Activated CD8-positive, alpha-beta memory T cell treated with anti-CD3 and anti-CD28 coated beads, Interleukin-2, amount 50 U/mL, for 1 hour (primary cell): Measurements from ENCODE around the gene POFUT1.
"Not testable (repeated sequence)": the region's sequence is repeated elsewhere in the genome, so short reads cannot be mapped to it uniquely, and the experiment has no call there.

Source experiments
- DNase-seq: peaks from one replicate; pipeline ENCODE4 v3.0.0-alpha.2; 2020; ENCODE audit errors: extremely low read depth

The POFUT1 gene

DNA sequence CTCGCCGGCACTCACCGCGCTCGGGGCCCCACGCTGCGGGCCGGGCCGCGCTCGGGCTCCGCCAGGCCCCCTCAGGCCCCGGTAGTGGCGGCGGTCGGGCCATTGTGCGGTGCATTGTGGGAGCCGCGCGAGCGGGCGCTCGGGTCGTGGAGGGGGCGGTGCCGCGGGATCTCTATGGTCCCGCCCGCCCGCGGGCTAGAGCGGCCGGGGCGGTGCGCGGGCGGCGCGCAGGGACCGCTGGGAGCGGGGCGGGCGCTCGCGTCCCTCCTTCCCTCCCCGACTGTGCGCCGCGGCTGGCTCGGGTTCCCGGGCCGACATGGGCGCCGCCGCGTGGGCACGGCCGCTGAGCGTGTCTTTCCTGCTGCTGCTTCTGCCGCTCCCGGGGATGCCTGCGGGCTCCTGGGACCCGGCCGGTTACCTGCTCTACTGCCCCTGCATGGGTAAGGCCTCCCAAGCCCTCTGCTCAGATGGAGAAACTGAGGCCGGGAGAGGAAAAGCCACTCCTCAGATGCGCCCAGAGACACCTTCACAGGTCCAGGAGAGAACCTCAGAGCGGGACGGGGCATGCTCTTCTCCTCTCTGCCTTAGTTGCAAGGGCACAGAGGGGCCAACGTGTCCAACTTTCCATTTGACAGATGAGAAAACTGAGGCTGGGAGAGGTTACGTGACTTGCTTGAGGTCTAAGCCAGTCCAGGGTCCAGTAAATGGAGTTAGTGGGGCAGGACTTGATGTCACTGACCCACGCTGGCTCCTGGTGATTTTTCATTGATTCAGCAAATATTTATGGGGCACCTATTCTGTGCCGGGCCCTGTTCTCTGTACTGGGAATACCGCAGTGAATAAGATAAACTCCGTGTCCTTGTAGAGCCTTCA lies at the start of gene POFUT1, which contains the start of gene PLAGL2:
TSS of gene POFUT1 (plus strand) at position 255 of the 873 bp plus-strand sequence. CDS start at position 317, 62 bp downstream.
TSS of gene PLAGL2 (minus strand) at position 118 of the 873 bp plus-strand sequence. CDS start 5,565 bp downstream, outside the sequence.
- peak; percentile 42 for DNase-seq

DNA sequence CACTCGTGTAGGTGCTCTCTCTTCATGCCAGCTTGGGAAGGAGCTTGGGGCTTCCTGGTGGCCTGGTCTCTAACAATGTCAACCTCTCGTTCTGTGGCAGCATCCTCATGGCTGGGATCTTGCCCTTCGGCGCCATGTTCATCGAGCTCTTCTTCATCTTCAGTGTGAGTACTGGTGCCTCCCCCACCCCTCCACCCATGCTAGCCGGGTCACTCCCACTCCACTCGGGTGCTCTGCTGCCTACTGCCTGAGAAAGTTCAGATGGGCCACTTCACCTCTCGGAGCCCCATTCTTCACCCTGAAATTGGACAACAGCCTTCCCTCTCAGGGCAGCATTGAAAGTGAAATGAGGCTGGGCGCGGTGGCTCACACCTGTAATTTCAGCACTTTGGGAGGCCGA lies 49.3 kb upstream of the POFUT1 start:
- no peak for DNase-seq

DNA sequence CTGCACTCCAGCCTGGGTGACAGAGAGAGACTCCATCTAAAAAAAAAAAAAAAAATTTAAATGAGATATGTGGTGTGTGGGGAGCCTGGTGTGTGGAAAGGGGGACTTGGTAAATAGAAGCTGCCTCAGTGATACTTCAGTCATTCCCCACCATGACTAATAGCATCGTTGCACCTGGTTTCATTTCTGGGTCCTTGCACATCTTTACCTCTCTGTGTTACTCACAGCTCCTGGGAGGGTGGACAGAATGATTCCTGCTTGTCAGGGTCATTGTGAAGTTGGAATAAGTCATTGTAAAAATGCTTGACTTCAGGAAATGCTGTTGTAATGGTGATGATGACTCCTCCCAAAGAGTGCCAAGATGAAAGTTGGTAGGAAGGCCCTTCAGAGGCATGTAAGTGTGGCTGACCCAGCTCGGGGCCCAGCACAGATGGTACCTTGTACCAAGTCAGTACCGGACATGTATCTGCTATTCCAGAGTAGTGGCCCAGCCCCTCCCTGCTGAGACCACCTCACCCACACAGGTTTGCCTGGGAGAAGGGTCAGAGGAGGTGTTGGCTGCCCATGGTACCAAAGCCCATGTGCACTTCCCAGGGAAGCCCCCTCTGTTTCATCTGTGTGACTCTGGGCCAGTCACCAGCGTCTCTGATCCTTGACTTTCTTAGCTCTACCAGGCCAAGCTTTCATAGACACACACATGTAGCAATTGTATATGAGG lies 48.6 kb upstream of the POFUT1 start:
- DNase-seq, result no peak

DNA sequence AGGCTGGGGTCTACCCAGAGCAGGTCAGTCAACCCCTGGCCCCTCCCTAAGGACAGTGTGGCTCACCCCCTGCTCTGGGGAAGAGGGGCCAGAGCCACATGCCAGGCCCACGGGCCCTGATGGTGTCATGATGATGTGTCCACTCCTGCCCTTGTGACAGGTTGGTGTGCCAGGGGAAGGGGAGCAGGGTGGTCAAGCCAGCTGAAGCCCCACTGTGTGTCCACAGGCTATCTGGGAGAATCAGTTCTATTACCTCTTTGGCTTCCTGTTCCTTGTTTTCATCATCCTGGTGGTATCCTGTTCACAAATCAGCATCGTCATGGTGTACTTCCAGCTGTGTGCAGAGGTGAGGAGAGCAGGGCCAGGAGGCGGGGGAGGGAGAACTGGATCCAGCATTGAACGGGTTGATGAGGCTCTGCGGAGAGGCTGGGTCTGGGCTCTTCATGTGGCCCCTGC lies 47.9 kb upstream of the POFUT1 start:
- no peak for DNase-seq

GRCh38 chr20:32160341-32160740 lies 47.3 kb upstream of the POFUT1 start:
- DNase-seq, result no peak

DNA sequence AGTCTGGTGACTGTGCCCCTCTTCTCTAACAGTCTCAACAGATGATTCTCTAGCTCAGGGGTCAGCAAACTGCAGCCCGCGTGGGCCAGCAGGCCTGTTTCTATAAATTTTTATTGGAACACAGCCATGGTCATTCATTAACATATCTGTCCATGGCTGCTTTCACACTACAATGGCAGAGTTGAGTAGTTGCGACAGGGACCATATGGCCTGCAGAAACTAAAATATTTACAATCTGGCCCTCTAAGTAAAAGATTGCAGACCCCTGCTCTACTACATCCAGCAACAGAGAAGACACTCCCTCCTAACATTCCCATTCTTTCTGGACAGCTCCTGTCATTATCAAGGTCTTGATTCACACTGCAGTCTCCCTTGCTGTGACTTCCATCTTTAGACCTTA lies 45.3 kb upstream of the POFUT1 start:
- DNase-seq, result no peak

DNA sequence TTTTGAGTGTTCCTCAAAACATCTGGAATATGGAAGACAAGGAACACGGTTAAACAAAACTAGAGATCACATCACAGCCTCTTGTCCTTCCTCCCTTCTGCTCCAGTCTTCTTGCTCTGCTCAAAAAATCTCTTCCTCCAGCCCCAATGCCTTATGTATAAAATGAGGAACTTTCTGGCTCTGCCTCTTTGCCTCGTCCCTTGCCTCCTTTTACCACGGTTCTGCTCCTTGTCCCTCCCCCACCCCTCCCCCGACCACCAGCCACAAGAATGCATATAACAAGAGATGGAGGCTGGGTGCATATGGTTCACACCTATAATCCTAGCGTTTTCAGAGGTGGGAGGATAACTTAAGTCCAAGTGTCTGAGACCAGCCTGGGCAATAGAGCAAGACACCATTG lies 43.7 kb upstream of the POFUT1 start:
- no peak for DNase-seq

DNA sequence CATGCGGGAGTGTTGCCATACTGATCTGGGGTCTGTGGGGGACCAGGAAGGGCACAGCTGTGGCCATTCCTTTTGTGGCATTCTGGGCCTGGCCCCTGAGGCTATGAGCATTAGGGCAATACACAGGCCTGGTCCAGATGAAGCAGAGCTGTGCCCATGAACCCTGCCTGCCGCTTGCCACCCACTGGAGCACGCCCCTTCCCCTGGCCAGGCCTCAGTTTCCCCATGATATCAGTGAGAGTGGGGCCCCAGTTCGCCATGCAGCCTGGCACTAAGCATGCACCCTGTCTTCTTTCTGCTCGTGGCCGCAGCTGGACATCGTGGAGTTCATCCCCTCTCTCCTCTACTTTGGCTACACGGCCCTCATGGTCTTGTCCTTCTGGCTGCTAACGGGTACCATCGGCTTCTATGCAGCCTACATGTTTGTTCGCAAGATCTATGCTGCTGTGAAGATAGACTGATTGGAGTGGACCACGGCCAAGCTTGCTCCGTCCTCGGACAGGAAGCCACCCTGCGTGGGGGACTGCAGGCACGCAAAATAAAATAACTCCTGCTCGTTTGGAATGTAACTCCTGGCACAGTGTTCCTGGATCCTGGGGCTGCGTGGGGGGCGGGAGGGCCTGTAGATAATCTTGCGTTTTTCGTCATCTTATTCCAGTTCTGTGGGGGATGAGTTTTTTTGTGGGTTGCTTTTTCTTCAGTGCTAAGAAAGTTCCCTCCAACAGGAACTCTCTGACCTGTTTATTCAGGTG lies 42.5 kb upstream of the POFUT1 start:
- DNase-seq, result no peak

- no peak for DNase-seq
Observed at GRCh38 chr20:32165836-32166545, 41.7 kb upstream of the POFUT1 start.

GRCh38 chr20:32167552-32167951 lies 40.1 kb upstream of the POFUT1 start:
- no peak for DNase-seq

- DNase-seq, result no peak
Observed at GRCh38 chr20:32168184-32168910, 39.3 kb upstream of the POFUT1 start.

DNA sequence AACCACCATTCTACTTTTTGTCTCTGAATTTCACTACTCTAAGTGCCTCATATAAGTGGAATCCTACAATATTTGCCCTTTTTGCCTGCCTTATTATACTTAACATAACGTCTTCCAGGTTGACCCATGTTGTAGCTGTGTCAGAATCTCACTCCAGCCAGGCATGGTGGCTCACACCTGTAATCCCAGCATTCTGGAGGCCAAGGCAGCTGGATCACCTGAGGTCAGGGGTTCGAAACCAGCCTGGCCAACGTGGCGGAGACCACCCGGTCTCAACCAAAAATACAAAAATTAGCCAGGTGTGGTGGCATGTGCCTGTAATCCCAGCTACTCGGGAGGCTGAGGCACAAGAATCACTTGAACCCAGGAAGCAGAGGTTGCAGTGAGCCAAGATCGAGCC lies 30.0 kb upstream of the POFUT1 start:
- DNase-seq, result not testable (repeated sequence)

GRCh38 chr20:32179515-32179914 lies 28.2 kb upstream of the POFUT1 start:
- no peak for DNase-seq

DNA sequence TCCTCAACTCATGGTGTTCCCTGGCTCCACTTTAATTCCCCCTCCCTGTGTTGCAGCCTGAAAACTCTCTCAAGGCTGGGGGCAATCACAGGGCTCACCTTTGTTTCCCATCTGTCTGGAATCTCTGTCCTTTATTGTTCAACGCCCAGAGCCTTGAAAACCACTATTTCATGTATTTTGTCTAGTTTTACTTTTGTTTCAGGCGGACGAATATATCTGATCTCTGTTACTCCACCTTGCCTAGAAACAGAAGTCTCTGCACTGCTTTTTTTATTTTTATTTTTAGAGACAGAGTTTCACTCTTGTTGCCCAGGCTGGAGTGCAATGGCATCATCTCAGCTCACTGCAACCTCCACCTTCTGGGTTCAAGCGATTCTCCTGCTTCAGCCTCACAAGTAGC lies 27.7 kb upstream of the POFUT1 start:
- DNase-seq, result no peak

DNA sequence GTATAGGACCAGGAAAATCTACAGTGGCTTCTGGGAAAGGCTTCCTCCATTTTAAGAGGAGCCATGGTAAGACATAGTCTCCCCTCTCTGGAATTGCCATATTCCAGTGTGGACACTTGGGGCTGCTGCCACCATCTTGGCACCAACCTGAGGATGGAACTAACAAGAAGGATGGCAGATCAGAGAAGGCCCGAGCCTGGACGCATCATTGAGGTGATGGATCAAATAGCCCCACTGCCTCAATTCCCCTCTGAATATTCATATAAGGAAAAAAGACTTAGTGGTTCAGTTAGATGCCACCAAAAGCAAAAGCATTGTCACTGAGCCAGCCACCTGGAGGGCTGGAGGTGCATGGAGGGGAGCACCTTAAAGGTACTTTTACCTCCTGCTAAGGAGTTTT lies 26.1 kb upstream of the POFUT1 start:
- no peak for DNase-seq

GRCh38 chr20:32183947-32184635 lies 23.6 kb upstream of the POFUT1 start:
- no peak for DNase-seq

DNA sequence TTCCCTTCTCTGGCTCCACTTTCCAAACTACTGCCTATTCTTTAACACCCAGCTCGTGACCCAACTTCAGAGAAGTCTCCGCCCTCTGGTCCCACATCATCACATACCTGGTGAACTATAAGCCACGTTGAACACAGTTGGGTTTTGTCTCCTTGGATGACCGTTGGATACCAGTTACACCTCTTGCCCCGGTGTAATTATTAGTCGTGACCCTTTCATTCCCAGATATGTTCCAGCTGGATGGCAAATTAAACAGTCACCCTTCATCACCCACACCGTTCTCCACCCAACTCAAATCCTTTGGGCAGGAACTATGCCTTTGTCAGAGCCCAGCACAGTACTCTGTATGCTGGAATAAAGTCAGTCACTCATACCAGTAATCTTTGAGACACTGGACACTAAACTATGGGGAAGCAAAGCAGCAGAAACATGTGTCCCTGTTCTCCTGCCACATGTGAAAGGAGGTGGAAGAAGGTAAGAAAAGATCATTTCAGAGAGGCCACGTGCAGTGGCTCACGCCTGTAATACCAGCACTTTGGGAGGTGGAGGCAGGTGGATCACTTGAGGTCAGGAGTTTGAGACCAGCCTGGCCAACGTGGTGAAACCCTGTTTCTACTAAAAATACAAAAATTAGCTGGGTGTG lies 22.6 kb upstream of the POFUT1 start:
- no peak for DNase-seq

- no peak for DNase-seq
Observed at GRCh38 chr20:32186506-32186905, 21.2 kb upstream of the POFUT1 start.

- DNase-seq, result no peak
Observed at GRCh38 chr20:32188376-32189122, 19.1 kb upstream of the POFUT1 start.
